ENCODE data around the gene E2F2. TPM values are rescaled to one million over a fixed set of nuclear protein-coding genes. Genes with fewer than 3 reads are reported as not detected.

The E2F2 gene
- total RNA-seq, 4 donors from 2014 or later = 0.40 TPM; not detected in 3

- no peaks in the 10 kb centered on the region for H3K9me3 ChIP-seq
- TF ChIP-seq POLR2A (IDR thresholded peaks at IDR 0.05) (no peak), CTCF (IDR thresholded peaks at IDR 0.05 in 4 of 5, conservative IDR thresholded peaks at IDR 0.05 in 1 of 5) (no peak)
- intact Hi-C loops (cut with DNase I; ENCODE audit: low total_unique reads) = loop anchor here (5.0 kb wide), 1 partner anchor 131 kb away; the partner anchor contains the start of gene RPL11
- H3K4me1 ChIP-seq = peaks cover 35 to 55% of the 10 kb centered on the region in 2 donors
- H3K4me3 ChIP-seq = peak overlapping the region; percentile 1 to 79 (median 40)
- H3K27me3 ChIP-seq = no peaks in the 10 kb centered on the region
- ATAC-seq (no peak), DNase-seq (no peak)
- peak overlapping the region; percentile 88 to 90 (median 89) for H3K27ac ChIP-seq
- H3K36me3 ChIP-seq = no peaks in the 10 kb centered on the region
- in situ Hi-C loops (cut with MboI; ENCODE audit: low sequenced_read_pairs in 4 of 4) = no loop called here
Measured at GRCh38 chr1:23561076-23561812, 30.2 kb upstream of the E2F2 start.

DNA sequence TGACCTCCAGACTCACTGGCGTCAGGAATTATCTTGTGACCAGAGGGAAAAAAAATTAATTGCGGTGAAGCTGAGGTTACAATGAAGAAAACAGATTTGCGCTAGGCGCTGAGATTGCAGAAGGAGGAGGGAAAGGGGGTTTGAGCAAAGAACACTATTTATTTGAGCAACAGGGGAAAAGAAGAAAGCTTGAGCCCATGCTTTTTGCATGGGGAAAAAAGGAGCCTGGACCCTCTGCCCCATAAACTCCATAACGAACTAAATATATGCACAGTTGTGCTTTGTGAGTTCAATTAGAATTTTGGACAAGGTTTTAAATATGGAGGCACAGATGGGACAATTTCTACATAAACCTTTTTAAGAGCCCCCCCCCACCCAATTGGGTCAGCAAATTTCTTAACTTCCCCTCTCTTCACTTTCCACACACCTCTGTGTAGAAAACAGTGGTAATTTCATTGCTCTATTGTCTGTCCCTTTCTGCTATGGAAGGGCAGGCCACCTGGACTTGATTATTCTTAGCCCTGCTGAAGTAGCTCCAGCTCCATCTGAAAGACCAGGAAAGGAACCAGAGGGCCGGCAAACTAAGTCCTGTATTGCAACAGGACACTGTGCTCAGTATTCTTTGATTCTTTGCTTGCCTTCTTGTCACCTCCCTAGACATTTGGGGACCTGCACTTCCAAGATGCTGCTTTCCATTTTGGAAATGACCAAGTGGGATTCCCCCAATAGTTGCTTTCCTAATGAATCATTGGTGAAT, 29.1 kb upstream of the E2F2 start:
- intact Hi-C loops (cut with DNase I; ENCODE audit: low total_unique reads) = loop anchor here (5.0 to 10.0 kb wide), 3 partner anchors 78 to 215 kb away; partner anchors contain the start of genes ASAP3, HNRNPR and RPL11
- H3K4me1 ChIP-seq = peaks cover 46 to 65% of the 10 kb centered on the region in 2 donors

DNA sequence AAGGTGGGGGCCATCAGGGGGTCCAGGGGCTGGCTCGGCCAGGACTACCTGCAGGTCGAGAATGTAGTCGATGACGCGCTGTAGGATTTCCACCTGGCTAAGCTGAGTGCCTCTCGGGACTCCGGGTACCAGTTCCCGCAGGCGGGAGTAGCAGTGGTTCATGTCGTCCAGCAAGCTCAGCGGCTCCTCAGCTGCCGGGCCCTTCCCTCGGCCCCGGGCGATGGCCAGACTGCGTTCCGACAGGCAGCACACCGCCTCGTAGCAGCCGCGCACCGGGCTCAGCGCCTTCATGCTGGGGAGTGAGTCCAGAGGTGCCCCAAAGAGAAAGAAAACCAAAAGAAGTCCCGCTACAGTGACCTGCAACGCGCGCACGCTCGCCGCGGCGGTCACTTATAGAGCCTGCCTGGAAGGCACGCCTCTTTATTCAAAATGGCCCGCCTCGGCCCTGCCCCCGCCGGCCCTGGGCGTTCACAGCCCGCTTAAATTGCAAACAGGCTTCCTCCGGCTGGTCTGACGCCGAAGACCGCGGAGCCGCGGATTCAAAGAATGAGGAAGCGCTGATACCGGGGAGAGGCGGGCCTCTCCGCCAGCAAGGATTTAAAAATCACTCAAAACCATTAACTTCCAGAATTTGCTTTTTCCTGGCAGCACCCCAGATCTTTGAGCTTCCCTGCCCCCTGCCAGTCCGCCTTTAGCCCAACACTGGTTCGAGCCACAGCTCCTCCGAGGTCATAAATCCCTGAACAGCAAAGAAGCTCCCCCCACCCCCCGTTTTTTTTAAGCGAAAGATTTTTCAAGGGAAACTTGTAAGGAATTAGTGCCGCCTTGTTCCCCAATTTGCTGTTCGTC, 28.3 kb upstream of the E2F2 start, which contains the start of gene ID3:
ID3 (minus strand) TSS at position 366 of the 849 bp plus-strand sequence; CDS start at position 291, 75 bp downstream.
- in situ Hi-C loops (cut with MboI; ENCODE audit: low sequenced_read_pairs in 4 of 4) (no loop called here), intact Hi-C loops (cut with DNase I; ENCODE audit: low total_unique reads) (loop anchor here (5.0 to 10.0 kb wide), 2 partner anchors 77 to 215 kb away; partner anchors contain the start of genes ASAP3 and HNRNPR)
- Histone ChIP-seq H3K36me3 (no peaks in the 10 kb centered on the region), H3K27me3 (no peaks in the 10 kb centered on the region), H3K27ac (peak within 1 kb of the TSS; percentile 88 to 90 (median 89)), H3K4me3 (peak within 1 kb of the TSS; percentile 54 to 89 (median 70)), H3K4me1 (peaks cover 48 to 66% of the 10 kb centered on the region in 2 donors), H3K9me3 (no peaks in the 10 kb centered on the region)
- peak; percentile 86 to 96 for DNase-seq
- peak; percentile 67 to 71 for ATAC-seq
- peak; percentile 94 to 99 for TF ChIP-seq POLR2A (IDR thresholded peaks at IDR 0.05)
- TF ChIP-seq CTCF (IDR thresholded peaks at IDR 0.05 in 4 of 5, conservative IDR thresholded peaks at IDR 0.05 in 1 of 5) = no peak

More for the DNA sequence above, 29.1 kb upstream of the E2F2 start:
- Histone ChIP-seq H3K27ac (peak overlapping the region; percentile 88 to 90 (median 89)), H3K9me3 (no peaks in the 10 kb centered on the region), H3K36me3 (no peaks in the 10 kb centered on the region), H3K4me3 (peak overlapping the region; percentile 54 to 89 (median 70)), H3K27me3 (no peaks in the 10 kb centered on the region)
- DNase-seq (no peak), ATAC-seq (no peak)
- TF ChIP-seq POLR2A (IDR thresholded peaks at IDR 0.05) = no peak
- TF ChIP-seq CTCF (IDR thresholded peaks at IDR 0.05 in 4 of 5, conservative IDR thresholded peaks at IDR 0.05 in 1 of 5) = no peak
- in situ Hi-C loops (cut with MboI; ENCODE audit: low sequenced_read_pairs in 4 of 4) = no loop called here

GRCh38 chr1:23558872-23559135, 27.8 kb upstream of the E2F2 start:
- no peak for DNase-seq
- Histone ChIP-seq H3K27me3 (no peaks in the 10 kb centered on the region), H3K27ac (peak overlapping the region; percentile 88 to 90 (median 89)), H3K36me3 (no peaks in the 10 kb centered on the region), H3K4me1 (peaks cover 51 to 72% of the 10 kb centered on the region in 2 donors), H3K9me3 (no peaks in the 10 kb centered on the region), H3K4me3 (peak overlapping the region; percentile 54 to 89 (median 70))
- intact Hi-C loops (cut with DNase I; ENCODE audit: low total_unique reads) = loop anchor here (5.0 to 10.0 kb wide), 2 partner anchors 77 to 214 kb away; partner anchors contain the start of genes ASAP3 and HNRNPR
- in situ Hi-C loops (cut with MboI; ENCODE audit: low sequenced_read_pairs in 4 of 4) = no loop called here
- ATAC-seq = no peak
- TF ChIP-seq CTCF (IDR thresholded peaks at IDR 0.05 in 4 of 5, conservative IDR thresholded peaks at IDR 0.05 in 1 of 5) (no peak), POLR2A (IDR thresholded peaks at IDR 0.05) (no peak)

Data from gastrocnemius medialis (tissue), 4 donors.